ENCODE results near the gene LHFPL6.

DNA sequence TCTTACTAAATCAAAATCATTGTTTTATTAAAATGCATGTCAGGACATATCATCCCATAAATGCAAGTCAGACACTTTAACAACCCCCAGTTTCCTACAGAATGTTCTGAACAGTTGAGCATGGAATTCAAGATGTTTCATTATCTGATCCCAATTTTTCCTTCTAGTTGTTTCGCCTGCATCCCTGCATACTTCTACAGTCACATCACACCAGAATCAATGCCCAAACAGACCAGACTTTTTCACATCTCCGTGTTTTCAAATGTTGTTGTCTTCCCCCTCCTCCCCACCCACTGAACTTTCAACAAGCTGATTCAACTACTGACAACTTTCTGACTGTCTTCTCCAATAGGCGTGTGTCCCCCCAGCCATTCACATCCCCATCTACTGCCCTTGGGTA is 48.6 kb downstream of the LHFPL6 start:
- TF ChIP-seq, protein P1, sequence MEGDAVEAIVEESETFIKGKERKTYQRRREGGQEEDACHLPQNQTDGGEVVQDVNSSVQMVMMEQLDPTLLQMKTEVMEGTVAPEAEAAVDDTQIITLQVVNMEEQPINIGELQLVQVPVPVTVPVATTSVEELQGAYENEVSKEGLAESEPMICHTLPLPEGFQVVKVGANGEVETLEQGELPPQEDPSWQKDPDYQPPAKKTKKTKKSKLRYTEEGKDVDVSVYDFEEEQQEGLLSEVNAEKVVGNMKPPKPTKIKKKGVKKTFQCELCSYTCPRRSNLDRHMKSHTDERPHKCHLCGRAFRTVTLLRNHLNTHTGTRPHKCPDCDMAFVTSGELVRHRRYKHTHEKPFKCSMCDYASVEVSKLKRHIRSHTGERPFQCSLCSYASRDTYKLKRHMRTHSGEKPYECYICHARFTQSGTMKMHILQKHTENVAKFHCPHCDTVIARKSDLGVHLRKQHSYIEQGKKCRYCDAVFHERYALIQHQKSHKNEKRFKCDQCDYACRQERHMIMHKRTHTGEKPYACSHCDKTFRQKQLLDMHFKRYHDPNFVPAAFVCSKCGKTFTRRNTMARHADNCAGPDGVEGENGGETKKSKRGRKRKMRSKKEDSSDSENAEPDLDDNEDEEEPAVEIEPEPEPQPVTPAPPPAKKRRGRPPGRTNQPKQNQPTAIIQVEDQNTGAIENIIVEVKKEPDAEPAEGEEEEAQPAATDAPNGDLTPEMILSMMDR (IDR thresholded peaks at IDR 0.05), result no peak
- TF ChIP-seq POLR2A (IDR thresholded peaks at IDR 0.05), result no peak
